ENCODE data around the gene NIPAL3.

DNA sequence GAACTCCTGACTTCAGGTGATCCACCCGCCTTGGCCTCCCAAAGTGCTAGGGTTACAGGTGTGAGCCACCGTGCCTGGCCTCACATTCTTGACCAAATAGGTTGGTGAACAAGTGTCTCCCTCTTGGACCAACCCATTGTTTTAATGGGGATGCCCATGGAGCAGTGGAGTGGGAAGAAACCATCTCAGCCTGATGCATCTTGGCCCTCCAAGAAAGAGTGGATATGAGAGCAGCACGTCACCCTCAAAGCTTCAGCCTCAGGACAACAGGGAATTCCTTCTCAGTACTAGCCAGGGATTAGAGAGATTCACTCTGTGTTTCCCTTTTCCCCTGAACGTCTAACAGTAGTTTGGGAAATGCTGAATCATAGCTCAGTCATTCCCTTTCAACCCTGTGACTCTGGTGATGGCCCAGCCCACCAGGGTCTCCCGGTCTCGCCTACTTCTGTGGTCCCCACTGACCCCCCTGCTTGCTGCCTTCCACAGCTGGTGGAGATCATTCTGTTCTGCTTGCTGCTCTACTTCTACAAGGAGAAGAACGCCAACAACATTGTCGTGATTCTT is 37.4 kb downstream of the NIPAL3 start:
- TF ChIP-seq EZH2phosphoT487 (IDR thresholded peaks at IDR 0.05; ENCODE audit: insufficient read depth, low read depth) (no peak), EZH2 (IDR thresholded peaks at IDR 0.05; ENCODE audit: insufficient read depth, poor library complexity, severe bottlenecking) (no peak)

Data from GM23248 (cell line).